ENCODE data around the gene PSMF1.

DNA sequence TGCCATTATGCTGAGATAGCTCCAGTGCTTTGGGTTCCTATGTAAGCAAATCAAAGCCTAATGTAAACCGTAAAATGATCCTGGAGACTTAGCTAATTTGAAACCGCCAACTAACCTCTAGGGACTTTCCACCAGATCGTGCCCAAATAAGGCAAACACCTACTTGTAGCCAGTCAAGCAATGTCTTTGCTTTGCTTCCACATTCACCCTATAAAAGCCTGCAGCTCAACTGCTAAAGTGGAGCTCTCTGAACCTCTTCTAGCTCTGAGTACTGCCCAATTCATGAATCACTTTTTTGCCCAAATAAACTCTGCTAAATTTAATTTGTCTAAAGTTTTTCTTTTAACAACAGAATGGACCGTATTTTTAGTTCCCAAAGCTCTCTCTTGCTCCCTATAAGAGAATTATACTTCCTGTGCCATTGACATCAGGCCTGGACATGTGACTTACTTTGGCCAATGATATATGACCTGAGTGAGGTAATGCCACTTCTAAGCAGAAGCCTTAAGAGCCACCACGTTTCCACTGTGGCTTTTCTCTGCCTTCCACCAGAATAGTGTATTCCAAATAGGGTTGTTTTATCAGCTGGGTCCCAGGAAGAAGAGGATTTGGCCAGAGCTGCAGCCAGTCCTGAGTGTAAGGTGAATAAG is 34.8 kb upstream of the PSMF1 start:
- TF ChIP-seq, protein P1, sequence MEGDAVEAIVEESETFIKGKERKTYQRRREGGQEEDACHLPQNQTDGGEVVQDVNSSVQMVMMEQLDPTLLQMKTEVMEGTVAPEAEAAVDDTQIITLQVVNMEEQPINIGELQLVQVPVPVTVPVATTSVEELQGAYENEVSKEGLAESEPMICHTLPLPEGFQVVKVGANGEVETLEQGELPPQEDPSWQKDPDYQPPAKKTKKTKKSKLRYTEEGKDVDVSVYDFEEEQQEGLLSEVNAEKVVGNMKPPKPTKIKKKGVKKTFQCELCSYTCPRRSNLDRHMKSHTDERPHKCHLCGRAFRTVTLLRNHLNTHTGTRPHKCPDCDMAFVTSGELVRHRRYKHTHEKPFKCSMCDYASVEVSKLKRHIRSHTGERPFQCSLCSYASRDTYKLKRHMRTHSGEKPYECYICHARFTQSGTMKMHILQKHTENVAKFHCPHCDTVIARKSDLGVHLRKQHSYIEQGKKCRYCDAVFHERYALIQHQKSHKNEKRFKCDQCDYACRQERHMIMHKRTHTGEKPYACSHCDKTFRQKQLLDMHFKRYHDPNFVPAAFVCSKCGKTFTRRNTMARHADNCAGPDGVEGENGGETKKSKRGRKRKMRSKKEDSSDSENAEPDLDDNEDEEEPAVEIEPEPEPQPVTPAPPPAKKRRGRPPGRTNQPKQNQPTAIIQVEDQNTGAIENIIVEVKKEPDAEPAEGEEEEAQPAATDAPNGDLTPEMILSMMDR (conservative IDR thresholded peaks at IDR 0.05): no peak
- no peak for TF ChIP-seq EZH2 (IDR thresholded peaks at IDR 0.05; ENCODE audit: low read depth)

Measured in PC-9 (cell line).